Neural cell (in vitro differentiated cells): ENCODE data around the gene ADK. TPM values are rescaled to one million over a fixed set of nuclear protein-coding genes. Genes with fewer than 3 reads are reported as not detected.

ENCODE experiments used
- H2AFZ ChIP-seq: fragments of 200-600, 300-800 bp; sonication (generic), shearing (Covaris generic); 2 replicates; pipeline ENCODE4 v1.6.0; 2014; ENCODE audit warnings: low read depth, mild to moderate bottlenecking, antibody characterized with exemption, low read length, moderate library complexity
- H3F3A ChIP-seq: fragments of 200-600 bp; shearing (Covaris generic); 2 replicates; pipeline ENCODE4 v1.6.1; 2016; ENCODE audit warnings: mild to moderate bottlenecking, moderate library complexity, mixed read lengths, antibody characterized with exemption, low read length; ENCODE audit not compliant: insufficient read depth, poor library complexity, severe bottlenecking
- H3K27ac ChIP-seq: fragments of 200-600, 300-800 bp; sonication (generic), shearing (Covaris generic); 2 replicates; pipeline ENCODE4 v1.5.1; 2014; ENCODE audit warnings: mild to moderate bottlenecking, low read length, moderate library complexity
- H3K27me3 ChIP-seq: fragments of 300-800, 200-600 bp; sonication (generic), shearing (Covaris generic); 2 replicates; pipeline ENCODE4 v1.6.0; 2014; ENCODE audit warnings: mild to moderate bottlenecking, low read depth, low read length, moderate library complexity; ENCODE audit not compliant: insufficient read depth
- H3K36me3 ChIP-seq: fragments of 300-800, 200-600 bp; sonication (generic), shearing (Covaris generic); 2 replicates; pipeline ENCODE4 v1.5.1; 2014; ENCODE audit warnings: mild to moderate bottlenecking, antibody characterized with exemption, low read length, moderate library complexity; ENCODE audit not compliant: insufficient read depth
- H3K4me2 ChIP-seq: fragments of 300-800, 200-600 bp; sonication (generic), shearing (Covaris generic); 2 replicates; pipeline ENCODE4 v1.6.0; 2014; ENCODE audit warnings: mild to moderate bottlenecking, low read length
- H3K4me3 ChIP-seq: fragments of 300-800, 200-600 bp; sonication (generic), shearing (Covaris generic); 2 replicates; pipeline ENCODE4 v1.5.1; 2014; ENCODE audit warnings: mild to moderate bottlenecking, low read length, moderate library complexity
- H3K79me2 ChIP-seq: fragments of 200-600 bp; shearing (Covaris generic); replicated peaks from 2 replicates; pipeline ENCODE4 v1.6.0; 2014; ENCODE audit warnings: mild to moderate bottlenecking, low read length, moderate library complexity; ENCODE audit not compliant: insufficient read depth
- H3K9ac ChIP-seq: fragments of 300-800, 200-600 bp; sonication (generic), shearing (Covaris generic); 2 replicates; pipeline ENCODE4 v1.6.1; 2016; ENCODE audit warnings: mild to moderate bottlenecking, low read length, mixed read lengths
- H3K9me2 ChIP-seq: fragments of 200-600 bp; shearing (Covaris generic); 2 replicates; pipeline ENCODE4 v1.6.1; 2016; ENCODE audit warnings: mild to moderate bottlenecking, low read length, mixed read lengths; ENCODE audit not compliant: insufficient read depth
- H3K9me3 ChIP-seq: fragments of 200-600, 300-800 bp; sonication (generic), shearing (Covaris generic); 2 replicates; pipeline ENCODE4 v1.6.1; 2016; ENCODE audit warnings: mild to moderate bottlenecking, mixed run types, low read length, moderate library complexity, mixed read lengths
- H4K20me1 ChIP-seq: fragments of 200-600 bp; shearing (Covaris generic); 2 replicates; pipeline ENCODE4 v1.6.1; 2016; ENCODE audit warnings: mild to moderate bottlenecking, mixed run types; ENCODE audit not compliant: insufficient read depth
- CTCF ChIP-seq: fragments of 450-650 bp; IDR thresholded peaks from 2 replicates; pipeline ENCODE4 v1.5.1; 2014; ENCODE audit warnings: antibody characterized with exemption, mild to moderate bottlenecking, moderate library complexity; ENCODE audit not compliant: poor library complexity, severe bottlenecking
- EP300 ChIP-seq: fragments of 450-650 bp; conservative IDR thresholded peaks from 2 replicates; pipeline ENCODE4 v1.6.1; 2014; ENCODE audit warnings: antibody characterized with exemption, mild to moderate bottlenecking, moderate library complexity; ENCODE audit not compliant: poor library complexity, severe bottlenecking
- EZH2 ChIP-seq: fragments of 200-600, 300-800 bp; shearing (Covaris generic), sonication (generic); IDR thresholded peaks from 2 replicates; pipeline ENCODE4 v1.6.1; 2014; ENCODE audit warnings: antibody characterized with exemption, low read length, borderline replicate concordance, mild to moderate bottlenecking; ENCODE audit not compliant: insufficient read depth, poor library complexity, severe bottlenecking
- MXI1 ChIP-seq: fragments of 450-650 bp; conservative IDR thresholded peaks from 2 replicates; pipeline ENCODE4 v1.6.1; 2014; ENCODE audit warnings: antibody characterized with exemption, mild to moderate bottlenecking; ENCODE audit not compliant: poor library complexity, severe bottlenecking
- POLR2AphosphoS5 ChIP-seq: IDR thresholded peaks from 2 replicates; pipeline ENCODE4 v1.6.1; 2012
- RAD21 ChIP-seq: fragments of 450-650 bp; conservative IDR thresholded peaks from 2 replicates; pipeline ENCODE4 v1.6.1; 2014; ENCODE audit warnings: antibody characterized with exemption, mild to moderate bottlenecking, moderate library complexity
- REST ChIP-seq: IDR thresholded peaks from 2 replicates; pipeline ENCODE4 v1.6.1; 2012; ENCODE audit warnings: borderline replicate concordance
- SMC3 ChIP-seq: fragments of 450-650 bp; conservative IDR thresholded peaks from 2 replicates; pipeline ENCODE4 v1.6.1; 2014; ENCODE audit warnings: antibody characterized with exemption, mild to moderate bottlenecking, moderate library complexity; ENCODE audit not compliant: poor library complexity
- TAF1 ChIP-seq: IDR thresholded peaks from 2 replicates; pipeline ENCODE4 v1.6.1; 2012; ENCODE audit warnings: low read depth
- polyA plus RNA-seq: library from polyadenylated mRNA; depleted of rRNA; stranded (reverse); fragments of >200 nt; gene quantifications from 2 replicates; pipeline ENCODE4 v1.2.3, GENCODE V29; 2014

Gene ADK
- polyA plus RNA-seq, 1 donor from 2014 or later, result 19.5 TPM

- Histone ChIP-seq H3K9me2 (no peaks in the 10 kb centered on the region), H3K9ac (no peak overlapping the region), H4K20me1 (no peaks in the 10 kb centered on the region), H3K4me3 (no peak overlapping the region), H2AFZ (no peak overlapping the region), H3K36me3 (no peaks in the 10 kb centered on the region), H3K79me2 (peaks cover 5% of the 10 kb centered on the region), H3K9me3 (no peaks in the 10 kb centered on the region), H3K27me3 (no peaks in the 10 kb centered on the region), H3K27ac (no peak overlapping the region), H3F3A (no peaks in the 10 kb centered on the region), H3K4me2 (no peak overlapping the region)
- TF ChIP-seq RAD21 (no peak), MXI1 (no peak), POLR2AphosphoS5 (no peak), SMC3 (no peak), CTCF (no peak), EZH2 (no peak), REST (no peak), EP300 (no peak), TAF1 (no peak)
Observed at GRCh38 chr10:74160013-74160412, 9.0 kb downstream of the ADK start.

- Histone ChIP-seq H3K4me3 (no peak overlapping the region), H3F3A (no peaks in the 10 kb centered on the region), H3K9me2 (no peaks in the 10 kb centered on the region), H3K4me2 (no peak overlapping the region), H3K27ac (no peak overlapping the region), H3K9ac (no peak overlapping the region), H3K9me3 (no peaks in the 10 kb centered on the region), H3K36me3 (no peaks in the 10 kb centered on the region), H3K27me3 (no peaks in the 10 kb centered on the region), H4K20me1 (no peaks in the 10 kb centered on the region), H2AFZ (no peak overlapping the region), H3K79me2 (no peaks in the 10 kb centered on the region)
- no peak for TF ChIP-seq REST
- TF ChIP-seq MXI1, result no peak
- TF ChIP-seq POLR2AphosphoS5, result no peak
- no peak for TF ChIP-seq RAD21
- TF ChIP-seq CTCF, result no peak
- TF ChIP-seq EZH2, result no peak
- no peak for TF ChIP-seq SMC3
- no peak for TF ChIP-seq TAF1
- no peak for TF ChIP-seq EP300
Observed at GRCh38 chr10:74163319-74164068, 12.5 kb downstream of the ADK start.
